GM12892 (cell line): ENCODE data around the gene MOB4.

Experiments used
- POLR2AphosphoS5 ChIP-seq: IDR thresholded peaks from 2 replicates; pipeline ENCODE4 v1.6.1; 2011; ENCODE audit warnings: low read depth, low read length, control low read depth
- TAF1 ChIP-seq: IDR thresholded peaks from 2 replicates; pipeline ENCODE4 v1.6.1; 2011; ENCODE audit warnings: low read depth, mild to moderate bottlenecking, control low read depth, low read length, borderline replicate concordance

GRCh38 chr2:197502201-197502600, 13.7 kb upstream of the MOB4 start:
- TF ChIP-seq POLR2AphosphoS5 (no peak), TAF1 (no peak)
